H1 (cell line): Measurements from ENCODE around the gene ANKFY1.
"Not testable (repeated sequence)": the region's sequence is repeated elsewhere in the genome, so short reads cannot be mapped to it uniquely, and the experiment has no call there.

Source experiments
- BACH1 ChIP-seq: IDR thresholded peaks from 2 replicates; pipeline ENCODE4 v1.6.1; 2012; ENCODE audit warnings: low read length, improper control_type of control experiment
- CHD2 ChIP-seq: IDR thresholded peaks from 2 replicates; pipeline ENCODE4 v1.6.1; 2012; ENCODE audit warnings: low read length, improper control_type of control experiment
- CTCF ChIP-seq, 3 experiments: IDR thresholded peaks; 1 replicate in 2 of 3; 2 replicates in 1 of 3; pipeline versions ENCODE4 v1.5.1 to v1.6.1; 2011; ENCODE audit warnings: low read length in 3 of 3, mild to moderate bottlenecking in 3 of 3, inconsistent platforms in 2 of 3, low read depth in 1 of 3, moderate library complexity in 1 of 3; ENCODE audit not compliant: insufficient read depth in 1 of 3; ENCODE audit errors: control extremely low read depth in 1 of 3
- NRF1 ChIP-seq: IDR thresholded peaks from 2 replicates; pipeline ENCODE4 v1.6.1; 2011; ENCODE audit warnings: mild to moderate bottlenecking, low read depth, low read length, improper control_type of control experiment
- POLR2AphosphoS5 ChIP-seq: IDR thresholded peaks from 2 replicates; pipeline ENCODE4 v1.6.1; 2011; ENCODE audit warnings: low read depth, low read length
- TEAD4 ChIP-seq: IDR thresholded peaks from 2 replicates; pipeline ENCODE4 v1.6.1; 2012; ENCODE audit warnings: low read depth, low read length, inconsistent platforms, mixed read lengths

GRCh38 chr17:4138906-4139526, 124.8 kb downstream of the ANKFY1 start:
- not testable (repeated sequence) for TF ChIP-seq TEAD4; CTCF (IDR thresholded peaks at IDR 0.05; ENCODE audit: control extremely low read depth in 1 of 3, insufficient read depth in 1 of 3, low read depth in 1 of 3, low read length in 3 of 3); POLR2AphosphoS5; BACH1; NRF1; CHD2
